ENCODE data around the gene CCDC85A.

DNA sequence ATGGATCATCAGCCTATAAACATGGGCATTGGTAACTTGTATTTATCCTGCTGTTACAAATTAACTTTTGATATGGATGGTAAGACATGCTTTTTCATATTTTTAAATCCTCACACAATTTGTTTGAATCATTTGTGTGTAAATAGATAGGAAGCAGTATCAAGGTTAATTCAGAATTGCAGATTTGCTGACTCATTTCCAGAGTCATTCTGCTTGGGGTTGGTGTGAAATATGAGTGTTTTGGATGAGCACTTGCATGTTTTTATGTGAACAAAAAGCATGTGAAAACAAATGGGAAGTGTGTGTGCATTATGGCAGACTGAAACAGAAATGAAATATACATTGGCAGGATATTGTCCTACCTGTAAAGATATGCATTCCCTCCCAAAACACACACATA is 11.8 kb downstream of the CCDC85A start:
- TF ChIP-seq, protein P1, sequence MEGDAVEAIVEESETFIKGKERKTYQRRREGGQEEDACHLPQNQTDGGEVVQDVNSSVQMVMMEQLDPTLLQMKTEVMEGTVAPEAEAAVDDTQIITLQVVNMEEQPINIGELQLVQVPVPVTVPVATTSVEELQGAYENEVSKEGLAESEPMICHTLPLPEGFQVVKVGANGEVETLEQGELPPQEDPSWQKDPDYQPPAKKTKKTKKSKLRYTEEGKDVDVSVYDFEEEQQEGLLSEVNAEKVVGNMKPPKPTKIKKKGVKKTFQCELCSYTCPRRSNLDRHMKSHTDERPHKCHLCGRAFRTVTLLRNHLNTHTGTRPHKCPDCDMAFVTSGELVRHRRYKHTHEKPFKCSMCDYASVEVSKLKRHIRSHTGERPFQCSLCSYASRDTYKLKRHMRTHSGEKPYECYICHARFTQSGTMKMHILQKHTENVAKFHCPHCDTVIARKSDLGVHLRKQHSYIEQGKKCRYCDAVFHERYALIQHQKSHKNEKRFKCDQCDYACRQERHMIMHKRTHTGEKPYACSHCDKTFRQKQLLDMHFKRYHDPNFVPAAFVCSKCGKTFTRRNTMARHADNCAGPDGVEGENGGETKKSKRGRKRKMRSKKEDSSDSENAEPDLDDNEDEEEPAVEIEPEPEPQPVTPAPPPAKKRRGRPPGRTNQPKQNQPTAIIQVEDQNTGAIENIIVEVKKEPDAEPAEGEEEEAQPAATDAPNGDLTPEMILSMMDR (IDR thresholded peaks at IDR 0.05; ENCODE audit: low read length): no peak
- TF ChIP-seq EZH2 (optimal IDR thresholded peaks at IDR 0.05; ENCODE audit: low read depth, low read length) (no peak), EZH2phosphoT487 (IDR thresholded peaks at IDR 0.05; ENCODE audit: low read length) (no peak)

All from MM.1S (cell line).